LoVo (cell line): ENCODE data around the gene CYP27C1.

Experiments used
- DNase-seq: peaks from one replicate; pipeline ENCODE4 v3.0.0-alpha.2; 2016; ENCODE audit warnings: low spot score

CYP27C1 gene

GRCh38 chr2:127146820-127147502 is 73.1 kb downstream of the CYP27C1 start:
- no peak for DNase-seq

DNA sequence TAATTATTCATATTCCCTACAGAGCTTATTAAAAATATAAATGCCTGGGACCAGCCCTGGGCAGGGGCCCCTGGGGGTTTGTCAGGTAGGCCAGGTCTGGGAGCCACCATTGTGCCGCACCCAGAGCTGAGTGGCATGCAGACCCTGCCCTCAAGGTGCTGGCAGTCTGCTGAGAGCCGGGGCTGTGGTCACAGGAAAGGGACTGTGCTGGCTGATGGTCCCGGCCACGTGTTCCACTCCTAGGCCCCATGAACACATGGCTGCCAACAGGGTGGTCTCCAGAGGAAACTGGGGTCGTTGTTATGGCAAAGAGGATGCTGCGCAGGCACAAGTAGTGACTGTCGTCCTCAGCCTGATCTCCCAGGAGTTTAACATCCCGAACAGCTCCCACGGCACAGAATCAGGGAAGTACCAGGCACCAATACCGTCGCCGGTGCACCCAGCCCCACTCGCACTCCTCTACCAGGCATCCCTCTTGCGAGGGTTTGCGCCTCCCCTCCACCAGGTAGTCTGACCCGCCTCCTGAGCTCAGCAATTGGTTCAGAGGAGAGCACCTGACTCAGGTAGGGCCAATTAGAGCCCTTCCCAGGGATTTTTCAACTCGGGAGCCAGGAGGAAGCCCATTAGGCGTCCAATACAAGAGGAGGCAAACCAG is 73.9 kb downstream of the CYP27C1 start:
- DNase-seq: no peak

GRCh38 chr2:127145280-127145895 is 74.7 kb downstream of the CYP27C1 start:
- no peak for DNase-seq

DNA sequence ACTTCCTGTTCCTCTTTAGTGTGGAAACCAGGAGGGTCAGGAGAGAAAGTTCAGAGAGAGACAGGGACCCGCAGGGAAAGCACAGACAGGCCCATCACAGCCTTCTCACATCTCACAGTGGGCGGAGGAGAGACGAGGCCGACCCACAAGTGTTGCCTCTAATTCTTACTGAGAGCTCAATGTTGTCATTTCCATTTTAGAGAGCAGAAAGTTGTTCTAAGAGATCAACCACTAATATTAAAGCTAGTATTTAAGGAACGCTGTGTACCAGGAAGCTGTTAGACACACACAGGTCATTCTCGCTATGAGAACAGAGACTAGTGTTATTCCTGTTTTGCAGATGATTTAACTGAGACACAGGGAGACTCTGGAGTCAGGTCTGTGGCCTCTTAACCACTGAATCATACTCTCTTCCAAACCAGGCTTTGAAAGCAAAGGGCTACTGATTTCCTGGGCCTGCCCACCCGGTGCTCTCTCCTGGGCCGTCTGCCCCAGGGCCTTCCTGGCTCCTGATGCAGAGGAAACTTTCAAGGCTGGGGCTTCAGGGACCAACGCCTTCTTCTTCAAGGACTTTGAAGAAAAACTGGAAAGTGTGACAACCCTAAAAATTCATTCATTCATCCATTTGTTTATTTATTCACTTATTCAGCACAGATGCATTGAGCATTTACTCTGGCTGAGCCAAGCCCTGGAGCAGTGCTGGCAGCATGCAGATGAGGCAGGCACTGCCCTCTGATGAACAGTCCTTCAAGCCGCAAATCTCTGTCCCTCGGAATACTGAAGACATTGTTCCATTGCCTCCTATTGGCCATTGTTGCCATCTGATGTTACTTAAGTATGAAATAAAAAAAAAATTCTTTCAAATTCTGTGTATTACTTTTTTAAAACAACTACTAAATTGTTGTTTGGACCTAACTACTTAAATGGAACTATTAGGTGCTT is 76.0 kb downstream of the CYP27C1 start:
- no peak for DNase-seq

DNA sequence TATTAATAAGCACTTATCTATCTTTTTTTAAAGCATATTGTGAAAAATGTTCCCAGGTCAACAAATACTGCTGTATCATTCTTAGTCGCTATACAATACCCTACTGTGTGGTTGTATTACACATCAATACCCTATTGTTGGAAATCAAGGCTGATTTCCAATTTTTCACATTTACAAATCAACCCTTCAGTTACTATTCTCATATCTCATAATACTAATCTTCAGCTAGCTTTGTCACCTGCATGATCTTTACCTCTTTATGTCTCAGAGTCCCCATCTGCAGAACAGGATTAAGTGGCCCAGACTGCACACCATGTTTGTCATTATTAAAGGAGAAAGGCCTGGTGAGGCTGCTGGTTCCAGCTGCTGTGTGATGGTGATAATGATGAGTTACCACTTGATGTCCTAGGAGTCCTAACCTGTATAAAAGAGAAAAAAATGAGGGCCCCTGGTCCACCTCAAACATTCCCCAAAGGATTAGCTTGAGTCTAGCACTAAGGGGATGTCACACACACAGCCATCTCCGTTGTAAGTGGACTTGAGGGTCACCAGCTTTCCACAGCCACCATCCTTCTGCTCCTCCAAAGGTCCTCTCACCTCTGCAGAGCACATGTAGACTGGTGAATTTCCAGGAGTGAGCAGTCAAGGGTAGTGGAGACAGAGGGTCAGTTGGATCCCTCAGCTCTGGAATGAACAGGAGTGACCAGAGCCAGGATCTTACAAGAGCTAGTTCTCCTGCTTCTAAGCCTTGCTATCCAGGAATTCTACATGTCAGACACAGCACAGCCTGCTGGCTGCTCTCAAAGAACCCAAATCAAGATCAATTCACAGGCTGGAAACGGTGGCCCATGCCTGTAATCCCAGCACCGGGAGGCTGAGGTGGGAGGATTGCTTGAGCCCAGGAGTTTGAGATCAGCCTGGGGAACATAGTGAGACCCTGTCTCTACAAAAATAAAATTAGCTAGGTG is 77.2 kb downstream of the CYP27C1 start:
- no peak for DNase-seq

GRCh38 chr2:127140538-127140937 is 79.6 kb downstream of the CYP27C1 start:
- no peak for DNase-seq

GRCh38 chr2:127139766-127140165 is 80.3 kb downstream of the CYP27C1 start:
- no peak for DNase-seq

DNA sequence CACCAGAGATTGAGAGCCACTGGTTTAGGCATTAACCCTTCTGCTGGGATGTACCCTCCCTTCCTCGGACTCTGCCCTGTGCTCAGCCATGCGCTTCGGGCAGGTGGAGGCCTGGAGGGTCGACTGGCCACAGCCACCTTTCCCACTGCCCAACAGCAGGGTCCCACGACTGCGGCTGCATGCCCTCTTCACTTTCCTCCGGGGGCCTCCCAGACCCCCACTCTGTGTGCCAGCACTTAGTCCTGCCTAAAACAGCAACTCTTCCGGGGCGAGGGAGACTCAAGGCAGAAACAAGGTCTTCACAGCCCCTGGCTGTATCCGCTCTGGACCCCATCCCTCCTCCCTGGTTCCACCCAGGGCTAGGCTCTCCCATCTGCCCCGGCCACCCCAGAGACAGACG is 81.8 kb downstream of the CYP27C1 start:
- DNase-seq: no peak

- no peak for DNase-seq
These were observed 82.4 kb downstream of the CYP27C1 start for GRCh38 chr2:127137741-127138140.

GRCh38 chr2:127137225-127137624 is 82.9 kb downstream of the CYP27C1 start:
- no peak for DNase-seq

DNA sequence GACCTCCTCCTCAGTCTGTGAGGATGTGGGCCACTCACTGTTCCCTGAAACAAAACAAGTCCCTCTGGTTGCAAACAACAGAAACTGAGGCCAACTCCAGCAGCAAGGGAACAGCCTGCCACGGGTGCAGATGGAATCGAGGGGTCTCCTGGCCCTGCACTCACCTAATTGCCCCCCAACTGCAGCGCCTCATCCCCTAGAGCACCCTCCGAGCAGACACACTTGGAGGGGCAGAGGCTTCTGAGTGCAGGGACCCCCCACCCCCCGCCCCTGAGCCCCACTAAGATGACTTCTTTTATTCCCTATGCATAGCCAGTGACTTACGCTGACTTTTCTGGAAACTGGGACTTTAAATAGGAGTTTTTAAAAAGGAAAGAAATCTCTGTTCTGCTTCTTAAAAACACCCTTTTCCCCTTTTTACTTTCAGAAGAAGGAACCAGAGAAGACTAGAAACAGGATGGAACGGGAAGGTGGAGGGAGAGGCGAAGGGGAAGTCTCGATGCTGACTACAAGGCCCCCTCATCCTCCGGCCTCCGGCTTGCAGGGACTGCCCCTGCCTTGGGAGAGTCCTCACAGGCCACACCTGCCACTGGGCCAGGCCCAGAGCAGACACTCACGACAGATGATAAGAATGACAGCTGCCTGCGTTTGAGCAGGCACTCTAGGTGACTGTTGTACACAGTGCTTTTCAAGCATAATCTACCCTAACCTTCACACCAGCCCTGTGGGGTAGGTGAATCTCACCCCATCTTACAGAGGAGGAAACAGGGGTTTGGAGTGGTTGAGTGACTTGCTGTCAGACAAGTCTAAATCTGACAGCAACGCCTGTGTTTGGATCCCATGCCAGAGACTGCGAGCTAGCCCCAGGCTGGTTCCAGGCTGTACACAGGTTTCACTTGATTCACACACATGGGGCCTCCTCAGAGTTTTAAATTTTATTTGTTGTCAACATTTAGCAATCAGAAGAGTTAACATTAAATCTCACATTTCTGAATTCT is 85.0 kb downstream of the CYP27C1 start:
- no peak for DNase-seq

GRCh38 chr2:127134235-127134634 is 85.9 kb downstream of the CYP27C1 start:
- DNase-seq: no peak
